Measurements from ENCODE around the gene SOAT1. TPM values are rescaled to one million over a fixed set of nuclear protein-coding genes. Genes with fewer than 3 reads are reported as not detected.

The SOAT1 gene
- total and polyA plus RNA-seq, 2 of the 4 experiments (the other 2 are of a cell fraction): 19.5 to 19.8 TPM

DNA sequence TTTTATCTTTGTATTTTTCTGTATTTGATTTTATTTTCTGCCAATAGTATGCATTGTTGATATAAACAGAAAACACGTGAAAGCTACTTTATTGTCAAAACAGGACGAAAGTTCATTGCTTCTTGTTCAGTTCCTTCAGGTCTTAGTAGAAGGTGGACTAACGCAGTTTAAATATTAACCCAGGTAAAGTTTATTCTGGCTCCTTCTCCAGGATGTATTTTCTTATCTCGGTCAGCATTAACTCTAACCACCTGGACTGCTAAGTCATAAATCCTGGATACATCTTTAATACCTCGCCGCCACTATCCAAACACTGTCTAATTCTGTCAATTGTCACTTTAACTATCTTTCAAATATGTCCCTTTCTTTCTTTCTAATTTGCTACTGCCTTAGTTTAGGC lies 5.7 kb upstream of the SOAT1 start:
- 64% methylated on average over 4 of the region's 6 CpGs; no CpG with 5 or more reads in 1 of the 2 experiments for WGBS, 2 experiments (ENCODE audit: extremely low coverage in 2 of 2, insufficient read length in 1 of 2)
- POLR2A ChIA-PET (ENCODE audit: unreplicated experiment): no interaction called here

More for the DNA sequence above, 5.7 kb upstream of the SOAT1 start:
- Histone ChIP-seq H2BK120ac (ENCODE audit: low read depth, low read length) (no peak overlapping the region), H3K23ac (ENCODE audit: low read depth, low read length) (no peak overlapping the region), H3K4ac (ENCODE audit: low read depth, low read length) (no peak overlapping the region), H2BK20ac (ENCODE audit: low read depth, low read length) (no peak overlapping the region), H3K27me3 (ENCODE audit: control insufficient read depth, insufficient read depth, low read length) (no peaks in the 10 kb centered on the region), H3K18ac (ENCODE audit: low read depth, low read length) (no peak overlapping the region), H3K14ac (replicated peaks; ENCODE audit: low read depth, low read length) (no peak overlapping the region), H2BK15ac (ENCODE audit: low read depth, low read length) (no peak overlapping the region), H4K20me1 (ENCODE audit: insufficient read depth, low read length) (no peaks in the 10 kb centered on the region), H4K8ac (ENCODE audit: low read depth in 2 of 2, low read length in 2 of 2) (no peak overlapping the region), H3K79me1 (ENCODE audit: low read depth in 1 of 2, low read length in 2 of 2) (no peaks in the 10 kb centered on the region), H3K27ac (ENCODE audit: insufficient read depth, low read length) (no peak overlapping the region), H3K9me1 (ENCODE audit: insufficient read depth, low read length) (no peaks in the 10 kb centered on the region), H4K91ac (ENCODE audit: insufficient read depth, low read depth, low read length) (no peak overlapping the region), H3K4me2 (ENCODE audit: low read depth, low read length) (no peak overlapping the region), H2AFZ (replicated peaks; ENCODE audit: low read length, poor library complexity) (no peak overlapping the region), H4K5ac (ENCODE audit: low read depth, low read length) (no peak overlapping the region), H3K4me3 (ENCODE audit: insufficient read depth, low read depth, low read length) (no peak overlapping the region), H3K9ac (ENCODE audit: low read depth, low read length) (no peak overlapping the region), H2AK5ac (ENCODE audit: low read depth, low read length) (no peak overlapping the region), H3K36me3 (ENCODE audit: control insufficient read depth, insufficient read depth, low read length) (no peaks in the 10 kb centered on the region), H2AK9ac (replicated peaks; ENCODE audit: low read depth, low read length, poor library complexity) (no peak overlapping the region), H3K9me3 (ENCODE audit: control insufficient read depth, insufficient read depth, low read length) (no peaks in the 10 kb centered on the region), H3K4me1 (ENCODE audit: control insufficient read depth, insufficient read depth, low read length) (no peaks in the 10 kb centered on the region), H3K56ac (ENCODE audit: extremely low read depth, insufficient read depth, low read length) (no peak overlapping the region), H2BK5ac (ENCODE audit: low read depth, low read length, poor library complexity, severe bottlenecking) (no peak overlapping the region)
- dilution Hi-C loops (cut with HindIII; ENCODE audit: low sequenced_read_pairs, unreplicated experiment): no loop called here
- ATAC-seq (ENCODE audit: low read depth) (no peak), DNase-seq (no peak)
- BruUV-seq (replicated peaks): no TSS peak
- no peak for TF ChIP-seq MAFK (IDR thresholded peaks at IDR 0.05; ENCODE audit: low read depth, low read length)
- TF ChIP-seq MXI1 (IDR thresholded peaks at IDR 0.05; ENCODE audit: borderline replicate concordance, low read depth, low read length): no peak
- TF ChIP-seq RAD21 (IDR thresholded peaks at IDR 0.05; ENCODE audit: low read length): no peak
- TF ChIP-seq NFE2L2 (IDR thresholded peaks at IDR 0.05; ENCODE audit: low read depth, low read length): no peak
- TF ChIP-seq POLR2A (IDR thresholded peaks at IDR 0.05; ENCODE audit: low read depth, low read length): no peak
- no peak for TF ChIP-seq CHD1 (IDR thresholded peaks at IDR 0.05; ENCODE audit: low read depth, low read length)
- no peak for TF ChIP-seq BHLHE40 (IDR thresholded peaks at IDR 0.05; ENCODE audit: low read depth, low read length)
- TF ChIP-seq, protein P1, sequence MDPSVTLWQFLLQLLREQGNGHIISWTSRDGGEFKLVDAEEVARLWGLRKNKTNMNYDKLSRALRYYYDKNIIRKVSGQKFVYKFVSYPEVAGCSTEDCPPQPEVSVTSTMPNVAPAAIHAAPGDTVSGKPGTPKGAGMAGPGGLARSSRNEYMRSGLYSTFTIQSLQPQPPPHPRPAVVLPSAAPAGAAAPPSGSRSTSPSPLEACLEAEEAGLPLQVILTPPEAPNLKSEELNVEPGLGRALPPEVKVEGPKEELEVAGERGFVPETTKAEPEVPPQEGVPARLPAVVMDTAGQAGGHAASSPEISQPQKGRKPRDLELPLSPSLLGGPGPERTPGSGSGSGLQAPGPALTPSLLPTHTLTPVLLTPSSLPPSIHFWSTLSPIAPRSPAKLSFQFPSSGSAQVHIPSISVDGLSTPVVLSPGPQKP (IDR thresholded peaks at IDR 0.05; ENCODE audit: borderline replicate concordance, low read depth, low read length): no peak
- TF ChIP-seq, protein P2, sequence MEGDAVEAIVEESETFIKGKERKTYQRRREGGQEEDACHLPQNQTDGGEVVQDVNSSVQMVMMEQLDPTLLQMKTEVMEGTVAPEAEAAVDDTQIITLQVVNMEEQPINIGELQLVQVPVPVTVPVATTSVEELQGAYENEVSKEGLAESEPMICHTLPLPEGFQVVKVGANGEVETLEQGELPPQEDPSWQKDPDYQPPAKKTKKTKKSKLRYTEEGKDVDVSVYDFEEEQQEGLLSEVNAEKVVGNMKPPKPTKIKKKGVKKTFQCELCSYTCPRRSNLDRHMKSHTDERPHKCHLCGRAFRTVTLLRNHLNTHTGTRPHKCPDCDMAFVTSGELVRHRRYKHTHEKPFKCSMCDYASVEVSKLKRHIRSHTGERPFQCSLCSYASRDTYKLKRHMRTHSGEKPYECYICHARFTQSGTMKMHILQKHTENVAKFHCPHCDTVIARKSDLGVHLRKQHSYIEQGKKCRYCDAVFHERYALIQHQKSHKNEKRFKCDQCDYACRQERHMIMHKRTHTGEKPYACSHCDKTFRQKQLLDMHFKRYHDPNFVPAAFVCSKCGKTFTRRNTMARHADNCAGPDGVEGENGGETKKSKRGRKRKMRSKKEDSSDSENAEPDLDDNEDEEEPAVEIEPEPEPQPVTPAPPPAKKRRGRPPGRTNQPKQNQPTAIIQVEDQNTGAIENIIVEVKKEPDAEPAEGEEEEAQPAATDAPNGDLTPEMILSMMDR (conservative IDR thresholded peaks at IDR 0.05; ENCODE audit: low read depth, low read length): no peak
- TF ChIP-seq, protein P3, sequence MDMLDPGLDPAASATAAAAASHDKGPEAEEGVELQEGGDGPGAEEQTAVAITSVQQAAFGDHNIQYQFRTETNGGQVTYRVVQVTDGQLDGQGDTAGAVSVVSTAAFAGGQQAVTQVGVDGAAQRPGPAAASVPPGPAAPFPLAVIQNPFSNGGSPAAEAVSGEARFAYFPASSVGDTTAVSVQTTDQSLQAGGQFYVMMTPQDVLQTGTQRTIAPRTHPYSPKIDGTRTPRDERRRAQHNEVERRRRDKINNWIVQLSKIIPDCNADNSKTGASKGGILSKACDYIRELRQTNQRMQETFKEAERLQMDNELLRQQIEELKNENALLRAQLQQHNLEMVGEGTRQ (IDR thresholded peaks at IDR 0.05; ENCODE audit: low read depth, low read length): no peak
- TF ChIP-seq CEBPB (IDR thresholded peaks at IDR 0.05; ENCODE audit: low read depth, low read length): no peak
- TF ChIP-seq RCOR1 (IDR thresholded peaks at IDR 0.05; ENCODE audit: insufficient replicate concordance, low read length): no peak
- TF ChIP-seq SMC3 (IDR thresholded peaks at IDR 0.05; ENCODE audit: low read depth, low read length): no peak
- no peak for TF ChIP-seq FOS (IDR thresholded peaks at IDR 0.05; ENCODE audit: low read depth, low read length)
- CTCF ChIA-PET: no interaction called here
- intact Hi-C loops (cut with micrococcal nuclease): no loop called here
- in situ Hi-C loops (cut with MboI; ENCODE audit: low sequenced_read_pairs): no loop called here
